Measurements from ENCODE around the gene CNPY3.
"Not testable (repeated sequence)": the region's sequence is repeated elsewhere in the genome, so short reads cannot be mapped to it uniquely, and the experiment has no call there.

The CNPY3 gene

GRCh38 chr6:42916288-42916687, 13.0 kb upstream of the CNPY3 start:
- no peak for DNase-seq

GRCh38 chr6:42921801-42922200, 7.5 kb upstream of the CNPY3 start:
- DNase-seq = no peak

GRCh38 chr6:42923666-42924065, 5.6 kb upstream of the CNPY3 start:
- DNase-seq = no peak

GRCh38 chr6:42925248-42925857, 3.9 kb upstream of the CNPY3 start:
- DNase-seq = no peak

- no peak for DNase-seq
Observed at GRCh38 chr6:42929821-42930360, 611 bp downstream of the CNPY3 start.

GRCh38 chr6:42932412-42932811, 3.1 kb downstream of the CNPY3 start:
- DNase-seq = no peak

- DNase-seq = no peak
Observed at GRCh38 chr6:42933205-42933604, 3.9 kb downstream of the CNPY3 start.

- DNase-seq = no peak
Observed at GRCh38 chr6:42935322-42935721, 6.0 kb downstream of the CNPY3 start.

GRCh38 chr6:42936398-42936797, 7.1 kb downstream of the CNPY3 start:
- no peak for DNase-seq

- no peak for DNase-seq
Observed at GRCh38 chr6:42937548-42938427, 8.5 kb downstream of the CNPY3 start.

- no peak for DNase-seq
Observed at GRCh38 chr6:42938428-42938796, 9.1 kb downstream of the CNPY3 start.

- no peak for DNase-seq
Observed at GRCh38 chr6:42938987-42939809, 9.9 kb downstream of the CNPY3 start.

GRCh38 chr6:42939810-42940167, 10.5 kb downstream of the CNPY3 start:
- DNase-seq = no peak

GRCh38 chr6:42940493-42941045, 11.3 kb downstream of the CNPY3 start:
- no peak for DNase-seq

GRCh38 chr6:42941356-42941755, 12.1 kb downstream of the CNPY3 start:
- DNase-seq = not testable (repeated sequence)

- no peak for DNase-seq
Observed at GRCh38 chr6:42942444-42942843, 13.2 kb downstream of the CNPY3 start.

GRCh38 chr6:42947950-42948349, 18.7 kb downstream of the CNPY3 start:
- no peak for DNase-seq

GRCh38 chr6:42952389-42952788, 23.1 kb downstream of the CNPY3 start:
- DNase-seq = no peak

- not testable (repeated sequence) for DNase-seq
Observed at GRCh38 chr6:42954405-42954804, 25.1 kb downstream of the CNPY3 start.

GRCh38 chr6:42958125-42958524, 28.8 kb downstream of the CNPY3 start:
- no peak for DNase-seq

- DNase-seq = no peak
Observed at GRCh38 chr6:42959917-42960242, 30.6 kb downstream of the CNPY3 start.

- peak; percentile 47 for DNase-seq
Observed at GRCh38 chr6:42960243-42961019, 31.2 kb downstream of the CNPY3 start, which contains the start of gene GNMT. Gene GNMT, plus strand, starts transcription at chr6:42960754. Its CDS starts 14 bp downstream, at chr6:42960768.

All from DMS79 (cell line).